RKO (cell line): ENCODE measurements around the gene C9orf85.
"Not testable (repeated sequence)": the region's sequence is repeated elsewhere in the genome, so short reads cannot be mapped to it uniquely, and the experiment has no call there.

Experiments
- DNase-seq: peaks from one replicate; pipeline ENCODE4 v3.0.0-alpha.2; 2016; ENCODE audit warnings: low spot score

C9orf85 gene

GRCh38 chr9:71911061-71911907, at the start of gene C9orf85, which contains the start of gene ABHD17B:
TSS of gene C9orf85 (plus strand) at chr9:71911639. CDS start at chr9:71911735, 96 bp downstream.
TSS of gene ABHD17B (minus strand) at chr9:71911193. CDS start at chr9:71875080, 36,113 bp downstream.
- DNase-seq: peak; percentile 99

DNA sequence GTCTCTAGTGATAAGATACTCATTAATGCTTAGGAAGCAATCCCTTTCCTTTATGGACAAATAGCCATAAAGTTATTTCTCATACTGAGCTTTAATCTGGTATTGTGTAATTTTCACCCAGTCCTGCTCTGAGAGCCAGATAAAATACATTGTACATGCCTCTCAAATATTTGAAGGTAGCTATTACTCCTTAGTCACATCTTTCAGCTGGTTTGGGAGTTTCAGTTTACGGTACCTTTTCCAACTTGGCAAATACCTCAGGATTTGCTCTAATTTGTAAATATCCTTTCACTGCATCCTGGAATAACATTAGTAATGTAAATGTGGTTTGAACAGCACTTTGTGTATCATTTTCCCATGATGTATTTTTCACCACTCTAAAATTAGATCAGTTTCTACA, 47.8 kb upstream of the C9orf85 start:
- DNase-seq: no peak

GRCh38 chr9:71875345-71875744, 36.1 kb upstream of the C9orf85 start:
- no peak for DNase-seq

DNA sequence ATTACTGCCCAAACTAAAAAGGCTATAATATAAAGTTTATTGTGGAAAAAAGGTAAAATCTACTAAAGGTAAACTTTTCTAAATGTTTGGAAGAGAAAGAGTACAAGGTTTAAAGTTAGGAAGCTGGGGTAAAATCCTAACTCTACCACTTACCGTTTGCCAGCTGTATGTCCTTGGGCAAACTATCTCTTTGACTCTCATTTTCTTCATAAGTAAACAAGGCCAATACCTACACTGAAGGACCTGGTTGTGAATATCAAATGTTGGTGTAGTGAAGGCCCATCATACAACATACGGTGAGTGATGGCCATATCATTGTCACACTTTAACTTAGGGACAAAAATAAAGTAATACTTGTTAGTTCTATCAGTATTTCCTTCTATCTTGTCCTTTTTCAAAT, 35.3 kb upstream of the C9orf85 start:
- DNase-seq: no peak

DNA sequence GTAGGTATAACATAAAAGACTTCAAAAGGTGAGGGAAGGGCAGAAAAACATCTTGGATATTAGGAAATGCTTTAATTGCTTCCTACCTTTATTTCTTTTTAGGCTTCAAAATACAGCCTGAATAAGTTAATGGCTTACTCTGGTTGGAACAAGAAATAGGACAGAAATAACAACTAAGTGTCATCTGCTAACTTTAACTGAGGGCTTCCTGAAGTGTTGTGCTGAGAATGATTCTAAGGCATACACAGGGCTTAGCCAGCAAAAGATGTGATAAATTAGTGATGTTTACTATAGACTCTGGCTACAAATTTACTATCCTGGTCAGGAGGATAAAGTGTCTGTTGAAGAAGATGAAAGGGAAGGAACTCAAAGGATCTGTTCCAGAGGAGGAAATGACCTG, 34.6 kb upstream of the C9orf85 start:
- DNase-seq: no peak

DNA sequence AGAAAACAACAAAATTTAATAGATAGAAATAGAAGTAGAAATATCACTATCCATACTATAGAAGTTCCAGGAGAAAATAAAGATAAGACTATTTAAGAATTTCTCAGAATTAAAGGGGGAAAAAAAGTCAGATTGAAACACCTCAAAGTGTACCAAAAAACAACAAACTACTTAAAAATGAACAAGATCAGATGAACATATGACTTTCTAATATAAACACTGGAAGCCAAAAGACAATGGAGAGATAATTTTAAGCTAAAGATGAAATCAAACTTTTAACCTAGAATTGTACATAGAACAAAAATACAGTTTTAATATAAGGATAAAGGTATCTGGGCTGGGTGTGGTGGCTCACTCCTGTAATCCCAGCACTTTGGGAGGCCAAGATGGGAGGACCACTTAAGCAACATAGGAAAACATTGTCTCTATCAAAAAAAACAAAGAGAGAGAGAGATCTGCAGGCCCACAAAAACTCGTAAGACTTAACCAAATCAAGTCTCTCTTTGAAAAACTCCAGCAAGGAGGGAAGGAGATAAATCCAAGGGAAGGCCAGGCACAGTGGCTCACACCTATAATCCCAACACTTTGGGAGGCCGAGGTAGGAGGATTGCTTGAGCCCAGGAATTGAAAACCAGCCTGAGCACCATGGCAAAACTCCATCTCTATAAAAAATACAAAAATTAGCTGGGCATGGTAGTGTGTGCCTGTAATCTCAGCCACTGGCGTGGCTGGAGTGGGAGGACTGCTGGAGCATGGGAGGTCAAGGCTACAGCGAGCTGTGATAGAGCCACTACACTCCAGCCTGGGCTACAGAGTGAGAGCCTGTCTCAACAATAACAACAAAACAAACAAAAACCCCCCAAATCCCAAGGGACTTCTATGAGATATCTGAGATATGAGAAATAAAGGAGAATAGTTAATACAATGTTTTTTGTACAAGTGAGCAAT, 32.8 kb upstream of the C9orf85 start:
- DNase-seq: no peak

DNA sequence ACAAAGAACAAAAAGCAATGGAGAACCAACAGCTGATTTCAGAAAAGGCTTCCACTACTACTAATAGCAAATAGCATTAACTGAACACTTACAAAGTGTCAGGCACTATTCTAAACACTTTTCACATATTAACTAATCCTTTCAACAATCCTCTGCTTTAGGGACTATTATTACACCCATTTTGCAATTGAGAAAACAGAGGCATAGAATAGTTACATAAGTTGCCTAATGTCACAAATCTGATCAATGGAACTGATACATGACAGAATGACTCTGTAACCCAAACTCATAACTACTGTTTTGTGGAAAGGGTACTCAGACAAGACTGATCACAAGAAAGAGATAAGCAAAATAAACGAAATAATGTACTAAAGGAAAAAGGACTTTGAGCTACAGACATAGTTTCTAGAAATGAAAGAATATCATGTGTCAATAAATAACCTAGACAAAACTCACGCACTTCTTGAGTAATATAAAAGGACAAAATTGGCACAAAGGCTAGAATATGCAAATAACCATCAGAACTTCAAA, 31.7 kb upstream of the C9orf85 start:
- no peak for DNase-seq

DNA sequence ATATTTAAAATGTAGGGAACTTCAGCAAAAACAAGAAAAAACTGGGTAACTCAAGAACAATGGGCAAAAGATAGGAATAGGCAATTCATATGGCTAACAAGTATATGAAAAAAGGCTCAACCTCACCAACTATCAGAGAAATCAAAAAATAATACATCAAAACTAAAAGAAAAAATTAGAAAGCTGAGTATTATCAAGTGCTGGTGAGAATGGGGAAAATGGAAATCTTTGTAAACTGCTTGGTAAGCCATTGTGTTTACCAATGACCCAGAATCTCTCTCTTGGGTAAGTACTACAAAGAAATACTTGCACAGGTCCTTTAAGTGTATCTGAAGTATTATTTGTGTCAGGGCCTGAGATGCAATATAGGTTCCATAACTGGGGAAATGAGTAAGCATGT, 27.4 kb upstream of the C9orf85 start:
- no peak for DNase-seq

- no peak for DNase-seq
These were observed 26.0 kb upstream of the C9orf85 start for GRCh38 chr9:71885467-71885866.

GRCh38 chr9:71886015-71886414, 25.4 kb upstream of the C9orf85 start:
- no peak for DNase-seq

GRCh38 chr9:71886541-71886940, 24.9 kb upstream of the C9orf85 start:
- DNase-seq: no peak

DNA sequence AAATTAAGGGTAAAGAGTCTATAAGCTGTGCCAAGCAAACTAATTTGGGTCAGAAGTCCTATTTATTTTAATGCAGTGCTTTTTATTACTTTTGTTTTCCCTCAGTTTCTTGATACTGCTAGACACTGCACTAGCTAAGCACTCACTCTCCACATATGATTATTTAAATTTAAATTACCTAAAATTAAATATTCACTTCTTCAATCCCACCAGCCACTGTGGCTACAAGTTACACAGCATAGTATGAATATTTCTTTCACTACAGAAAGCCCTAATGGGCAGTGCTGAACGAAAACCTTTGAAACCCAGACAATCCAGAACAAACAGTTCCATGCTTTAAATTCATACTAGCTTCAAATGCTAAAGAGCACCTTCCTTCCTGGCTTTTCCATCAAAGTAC, 24.1 kb upstream of the C9orf85 start:
- no peak for DNase-seq

- no peak for DNase-seq
These were observed 21.3 kb upstream of the C9orf85 start for GRCh38 chr9:71890042-71890679.

GRCh38 chr9:71891557-71892189, 19.8 kb upstream of the C9orf85 start:
- no peak for DNase-seq

DNA sequence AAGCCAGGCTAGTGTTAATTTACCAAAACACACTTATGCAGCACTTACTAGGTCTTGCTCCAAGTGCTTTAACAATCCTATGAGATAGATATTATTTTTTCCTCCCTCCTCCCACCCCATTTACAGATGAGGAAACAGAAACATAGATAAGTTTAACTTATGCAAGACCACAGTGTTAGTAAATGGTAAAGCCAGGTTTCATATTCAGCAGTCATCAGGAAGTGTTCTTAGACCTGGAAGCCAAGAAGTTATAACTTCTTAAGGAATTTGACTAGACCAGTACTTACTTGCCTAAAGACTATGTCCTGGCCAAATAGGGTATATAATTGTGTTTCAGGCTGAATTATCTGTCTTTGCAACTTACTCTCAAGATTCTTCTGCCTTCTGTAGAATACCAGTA, 16.3 kb upstream of the C9orf85 start:
- no peak for DNase-seq

- no peak for DNase-seq
These were observed 15.5 kb upstream of the C9orf85 start for GRCh38 chr9:71895955-71896354.

DNA sequence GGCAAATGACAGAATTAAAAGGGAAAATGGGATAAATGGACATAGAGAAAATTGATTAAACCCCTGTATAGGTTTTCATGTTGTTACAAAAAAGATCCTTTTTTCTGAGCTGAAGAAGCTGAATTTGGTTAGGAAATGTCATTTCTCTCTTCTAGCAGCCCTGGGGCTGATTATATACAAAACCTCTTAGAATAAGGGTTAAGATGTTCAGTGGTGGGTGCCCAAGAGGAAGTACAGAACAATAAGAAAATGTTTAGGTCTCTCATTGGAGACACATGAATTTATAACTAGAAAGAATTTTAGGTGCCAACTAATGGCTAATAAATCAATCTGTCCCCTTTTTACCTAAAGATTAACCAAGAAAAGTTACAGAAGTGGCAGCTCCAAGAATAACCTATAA, 14.7 kb upstream of the C9orf85 start:
- no peak for DNase-seq

DNA sequence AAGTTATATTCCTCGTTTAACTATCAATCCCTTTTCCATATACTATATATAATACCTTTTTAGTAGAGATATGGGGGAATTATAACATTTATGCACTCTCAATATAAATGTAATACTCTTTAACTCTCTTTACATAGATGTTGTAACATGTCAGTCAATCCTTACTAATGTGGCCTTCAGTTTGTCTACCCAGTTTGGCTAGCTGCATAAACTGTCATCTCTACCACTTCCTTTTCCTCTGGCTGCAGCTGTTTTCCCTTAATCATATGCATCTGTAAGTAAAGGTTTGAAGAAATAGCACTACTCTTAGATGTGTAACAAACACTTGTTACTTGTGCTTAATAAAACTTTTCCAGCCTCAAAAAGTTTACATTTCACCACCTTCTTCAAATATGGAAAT, 13.9 kb upstream of the C9orf85 start:
- DNase-seq: no peak

GRCh38 chr9:71898756-71899155, 12.7 kb upstream of the C9orf85 start:
- not testable (repeated sequence) for DNase-seq

- no peak for DNase-seq
These were observed 9.5 kb upstream of the C9orf85 start for GRCh38 chr9:71901695-71902597.

DNA sequence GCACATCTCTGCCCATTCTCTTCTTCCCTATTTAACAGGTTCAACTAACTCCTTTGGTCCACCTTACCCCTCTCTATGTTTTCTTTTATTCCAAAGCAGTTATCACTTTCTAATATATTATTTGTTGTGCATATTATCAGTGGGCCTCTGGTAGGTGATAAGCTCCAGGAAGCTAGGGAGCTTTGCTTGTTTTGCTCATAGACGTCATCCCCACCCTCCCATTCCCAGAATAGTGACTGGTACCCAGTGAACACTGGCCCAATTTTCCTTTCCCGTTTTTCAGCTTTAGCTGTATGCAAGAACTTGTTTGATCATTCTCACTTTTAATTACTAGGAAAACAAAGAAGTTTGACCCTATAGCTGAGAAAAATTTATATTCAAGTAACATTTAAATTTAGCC, 7.4 kb upstream of the C9orf85 start:
- no peak for DNase-seq
